ENCODE data around the gene MCAT.
"Not testable (repeated sequence)": the region's sequence is repeated elsewhere in the genome, so short reads cannot be mapped to it uniquely, and the experiment has no call there.

MCAT gene

DNA sequence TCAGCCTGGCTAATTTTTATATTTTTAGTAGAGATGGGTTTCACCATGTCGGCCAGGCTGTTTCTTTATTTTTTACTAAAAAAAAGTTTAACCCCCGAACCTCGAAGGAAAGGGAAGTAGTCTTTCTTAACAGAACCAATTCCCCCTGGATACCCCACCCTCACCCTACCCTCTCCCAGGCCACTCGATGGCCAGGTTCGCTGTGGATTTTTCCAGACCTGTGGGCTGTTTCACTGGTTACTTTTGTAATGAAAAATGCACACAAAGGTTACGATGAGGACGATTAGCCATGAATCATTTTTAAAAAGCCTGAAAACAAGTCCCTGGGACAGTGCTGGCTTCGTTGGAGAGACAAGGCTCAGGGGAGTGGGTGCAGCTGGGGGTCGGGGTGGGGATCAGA lies 10.7 kb upstream of the MCAT start:
- no peak for DNase-seq (ENCODE audit: low read depth, low spot score)

DNA sequence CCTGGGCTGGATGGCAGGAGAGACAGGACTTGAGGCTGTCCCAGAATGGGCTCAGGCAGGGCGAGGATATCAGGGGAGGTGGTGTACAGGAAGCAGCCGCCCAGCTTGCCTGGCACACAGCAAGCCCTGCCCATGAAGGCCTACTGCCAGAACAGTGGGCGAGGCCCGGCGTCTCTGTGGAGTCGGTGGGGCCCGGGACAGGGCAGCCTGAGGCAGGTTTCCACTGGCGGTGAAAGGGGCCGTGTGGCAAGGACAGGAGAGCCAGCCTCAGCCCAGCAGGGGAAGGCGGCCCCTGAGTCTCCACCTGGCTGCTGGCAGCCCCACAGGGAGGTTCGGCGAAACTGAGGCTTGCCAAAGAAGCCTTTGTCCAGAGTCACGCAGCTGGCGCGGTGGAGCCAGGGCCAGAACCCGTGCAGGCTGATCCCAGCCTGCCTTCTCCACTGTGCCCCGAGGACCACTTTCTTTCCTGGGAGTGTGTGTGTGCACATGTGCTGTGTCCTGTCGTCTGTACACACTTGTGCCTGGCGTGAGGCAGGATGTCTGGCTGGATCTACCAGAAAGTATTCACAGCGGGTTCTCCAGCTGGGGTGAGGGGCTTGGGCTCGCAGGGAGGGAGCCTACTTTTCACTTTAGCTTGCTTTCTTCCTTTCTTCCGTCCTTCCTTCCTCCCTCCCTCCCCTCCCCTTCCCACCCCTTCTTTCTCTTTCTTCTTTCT lies 9.3 kb upstream of the MCAT start:
- no peak for DNase-seq (ENCODE audit: low read depth, low spot score)

DNA sequence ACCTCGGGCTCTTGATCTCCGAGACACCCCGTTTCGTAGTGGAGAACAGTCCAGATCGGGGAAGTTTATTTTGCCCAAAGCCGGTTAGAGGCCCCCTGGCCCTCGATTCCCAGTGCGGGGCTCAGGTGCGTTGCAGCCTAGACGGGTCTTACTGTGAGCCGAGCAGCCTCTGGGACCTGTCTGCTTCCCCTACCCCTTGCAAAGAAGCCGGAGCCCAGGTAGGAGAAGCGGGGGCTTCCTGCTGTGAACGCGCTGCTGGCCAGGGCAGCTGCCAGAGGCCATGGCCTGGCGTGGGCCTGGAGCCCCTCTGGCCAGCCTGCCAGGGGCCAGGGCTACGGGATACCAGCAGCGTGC lies 8.8 kb upstream of the MCAT start:
- DNase-seq (ENCODE audit: low read depth, low spot score), result no peak

DNA sequence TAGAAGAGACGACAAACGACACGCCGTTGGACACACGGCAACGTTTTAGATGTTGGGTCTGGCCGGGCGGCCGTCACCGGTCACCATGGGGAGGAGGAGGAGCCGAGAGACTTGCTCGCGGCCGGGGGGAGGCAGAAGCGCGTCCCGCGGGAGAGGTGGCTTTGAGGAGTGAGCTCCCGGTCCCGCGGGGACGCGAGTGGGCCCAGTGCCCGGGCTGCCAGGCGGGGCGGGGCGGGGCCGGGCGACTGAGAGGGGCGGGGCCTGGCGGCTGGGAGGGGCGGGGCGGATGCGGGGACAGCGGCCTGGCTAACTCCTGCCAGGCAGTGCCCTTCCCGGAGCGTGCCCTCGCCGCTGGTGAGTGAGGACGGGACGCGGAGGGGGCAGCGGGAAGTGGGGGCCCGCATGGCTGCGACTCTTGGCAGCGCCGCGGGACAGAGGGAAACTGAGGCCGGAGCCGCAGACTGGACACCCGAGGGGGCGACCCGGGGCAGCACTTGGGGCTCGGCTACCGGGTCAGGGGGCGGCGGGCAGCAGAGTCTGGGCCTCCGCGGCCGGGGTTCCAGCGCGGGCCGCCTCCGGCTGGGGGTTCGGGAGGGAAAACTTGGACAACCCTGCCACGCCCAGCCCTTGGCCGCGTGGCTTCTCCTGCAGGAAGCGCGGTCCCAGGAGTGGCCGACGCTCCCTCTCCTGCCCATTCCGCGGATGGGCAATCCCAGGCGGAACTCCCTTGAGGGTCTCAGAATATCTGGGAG lies 8.2 kb upstream of the MCAT start, which contains the start of gene TSPO:
TSS of gene TSPO (plus strand) at position 309 of the 752 bp plus-strand sequence. CDS start 7,680 bp downstream, outside the sequence.
- DNase-seq (ENCODE audit: low read depth, low spot score), result no peak

DNA sequence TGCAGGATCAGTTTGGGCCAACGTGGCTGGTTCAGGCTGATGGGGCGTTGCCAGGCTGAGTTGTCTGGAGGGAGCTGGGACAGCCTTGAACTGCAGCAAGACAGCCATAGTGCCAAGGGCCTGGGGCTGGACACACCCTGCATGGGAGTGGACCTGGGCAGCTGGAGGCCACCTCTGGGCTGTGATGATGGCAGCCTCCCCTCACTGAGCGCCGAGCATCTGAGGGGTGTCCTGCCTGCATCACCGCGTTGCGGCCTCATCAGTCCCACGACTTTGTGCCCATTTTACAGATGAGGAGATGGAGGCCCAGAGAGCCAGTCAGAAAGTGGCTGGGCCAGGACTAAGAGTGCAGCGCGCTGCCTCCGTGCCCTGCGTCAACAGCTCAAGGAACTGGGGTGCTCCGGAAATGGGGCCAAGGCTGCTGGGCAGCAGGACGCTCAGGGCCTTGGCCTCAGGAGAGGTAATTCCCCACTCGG lies 7.6 kb upstream of the MCAT start:
- DNase-seq (ENCODE audit: low read depth, low spot score), result no peak

DNA sequence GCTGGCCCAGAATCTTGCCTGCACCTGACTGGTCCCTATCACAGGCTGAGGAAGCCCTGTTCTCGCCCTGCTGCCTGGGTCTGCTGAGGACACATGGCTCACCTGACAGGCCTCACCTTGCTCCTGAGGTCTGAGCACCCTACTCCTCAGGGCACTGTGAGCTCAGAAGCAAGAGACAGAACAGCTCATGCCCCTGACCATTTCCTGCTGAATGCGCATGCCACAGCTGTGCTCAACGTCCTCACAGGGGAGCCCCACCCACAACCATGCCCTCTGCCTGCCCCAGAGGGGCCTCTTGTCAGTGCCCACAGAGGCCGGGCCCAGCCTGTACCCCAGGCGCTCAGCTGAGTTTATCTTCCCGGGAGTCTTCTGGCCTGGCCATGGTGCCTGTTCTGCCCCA lies 5.4 kb upstream of the MCAT start:
- DNase-seq (ENCODE audit: low read depth, low spot score), result no peak

DNA sequence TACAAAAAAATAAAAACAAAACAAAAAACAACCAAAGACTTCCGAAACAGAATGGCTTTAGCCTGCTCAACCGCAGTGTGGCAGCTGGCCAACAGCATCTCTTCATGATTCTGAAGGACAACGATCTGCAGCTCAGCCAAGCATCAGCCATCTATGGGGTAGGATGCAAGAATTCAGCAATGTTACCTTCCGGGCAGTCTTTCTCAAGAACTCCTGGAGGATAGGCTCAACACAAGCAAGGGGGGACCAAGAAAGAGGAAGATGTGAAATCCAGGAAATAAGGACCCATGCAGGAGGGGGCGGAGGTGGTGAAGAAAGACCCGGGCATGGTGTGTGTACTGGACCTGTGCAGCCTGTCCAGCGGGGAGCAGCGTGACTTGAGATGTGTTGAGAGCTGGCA lies 4.6 kb upstream of the MCAT start:
- no peak for DNase-seq (ENCODE audit: low read depth, low spot score)

DNA sequence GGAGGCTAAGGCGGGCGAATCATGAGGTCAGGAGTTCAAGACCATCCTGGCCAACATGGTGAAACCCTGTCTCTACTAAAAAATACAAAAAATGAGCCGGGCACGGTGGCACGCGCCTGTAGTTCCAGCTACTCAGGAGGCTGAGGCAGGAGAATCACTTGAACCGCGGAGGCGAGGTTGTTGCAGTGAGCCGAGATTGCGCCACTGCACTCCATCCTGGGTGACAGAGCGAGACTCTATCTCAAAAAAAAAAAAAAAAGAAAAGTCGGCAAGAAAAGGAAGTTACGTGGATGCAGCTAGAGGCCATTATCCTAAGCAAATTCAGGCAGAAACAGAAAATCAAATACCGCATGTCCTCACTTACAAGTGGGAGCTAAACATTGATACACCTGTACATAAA lies 3.1 kb upstream of the MCAT start:
- not testable (repeated sequence) for DNase-seq (ENCODE audit: low read depth, low spot score)

DNA sequence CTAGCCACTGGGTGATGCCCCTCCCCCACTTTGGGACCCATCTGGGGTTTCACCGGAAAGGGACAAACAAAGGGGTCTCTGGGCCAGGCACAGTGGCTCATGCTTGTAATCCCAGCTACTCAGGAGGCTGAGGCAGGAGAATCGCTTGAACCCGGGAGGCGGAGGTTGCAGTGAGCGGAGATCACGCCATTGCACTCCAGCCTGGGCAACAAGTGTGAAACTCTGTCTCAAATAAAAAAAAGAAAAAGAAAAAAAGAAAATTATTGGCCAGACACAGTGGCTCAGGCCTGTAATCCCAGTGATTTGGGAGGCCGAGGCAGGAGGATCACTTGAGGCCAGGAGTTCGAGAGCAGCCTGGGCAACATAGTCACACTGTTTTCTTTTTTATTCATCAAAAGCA lies 2.2 kb upstream of the MCAT start:
- not testable (repeated sequence) for DNase-seq (ENCODE audit: low read depth, low spot score)

DNA sequence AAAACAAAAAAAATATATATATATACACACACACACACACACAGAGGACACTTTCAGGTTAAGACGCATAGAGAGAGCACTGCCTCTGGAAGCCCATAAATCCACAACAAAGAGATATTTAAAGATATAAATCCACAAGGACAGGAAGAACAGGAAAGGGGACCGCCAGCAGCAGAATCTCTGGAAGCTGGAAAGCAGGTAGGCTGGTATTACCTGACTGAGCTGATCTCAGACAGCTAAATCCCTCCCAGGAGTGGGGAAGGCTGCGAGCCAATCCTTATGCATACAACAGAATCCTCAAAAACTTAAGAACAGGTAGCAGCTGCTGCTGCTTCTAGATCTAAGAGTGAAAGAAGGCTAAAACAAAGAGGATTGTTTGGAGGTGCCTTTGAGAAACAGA lies 1.8 kb upstream of the MCAT start:
- DNase-seq (ENCODE audit: low read depth, low spot score), result no peak

DNA sequence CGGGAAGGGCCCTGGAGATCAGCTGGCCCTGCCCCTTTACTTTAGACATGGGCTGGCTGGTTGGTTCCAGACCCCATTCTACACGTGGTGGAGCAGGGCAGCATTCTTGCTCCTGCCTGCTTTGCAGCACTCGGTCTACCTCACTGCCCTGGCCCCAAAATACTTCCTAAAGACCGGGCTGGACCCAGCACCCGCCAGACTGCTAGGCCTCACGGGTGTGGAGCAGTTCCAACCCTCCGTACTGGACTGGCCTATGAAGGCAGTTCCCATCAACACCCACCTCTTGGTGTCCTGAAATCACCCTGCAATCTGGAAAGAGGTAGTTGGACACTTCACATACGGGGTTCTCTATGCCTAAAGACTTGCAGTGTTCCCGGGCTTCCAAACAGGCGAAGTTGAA lies 6.4 kb downstream of the MCAT start:
- DNase-seq (ENCODE audit: low read depth, low spot score), result no peak

DNA sequence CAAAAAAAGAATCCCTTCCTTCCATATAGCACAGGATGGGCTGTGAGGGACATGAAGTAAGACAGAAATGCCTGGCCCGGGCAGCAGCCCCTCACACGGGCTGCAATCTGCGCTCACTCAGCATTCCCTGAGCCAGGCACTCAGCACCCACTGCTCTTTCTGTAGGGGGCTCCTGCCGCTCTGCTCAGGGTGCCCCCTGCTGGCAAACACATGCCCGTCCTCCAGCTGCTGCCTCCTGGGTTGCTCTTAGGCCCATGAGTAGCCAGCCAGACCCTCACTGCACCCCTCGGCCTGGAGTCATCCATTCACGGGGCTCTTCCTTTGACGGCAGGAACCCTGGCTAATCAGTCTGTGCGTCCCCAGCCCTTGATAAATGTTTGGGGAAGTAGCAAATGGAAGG lies 6.9 kb downstream of the MCAT start:
- DNase-seq (ENCODE audit: low read depth, low spot score), result no peak

DNA sequence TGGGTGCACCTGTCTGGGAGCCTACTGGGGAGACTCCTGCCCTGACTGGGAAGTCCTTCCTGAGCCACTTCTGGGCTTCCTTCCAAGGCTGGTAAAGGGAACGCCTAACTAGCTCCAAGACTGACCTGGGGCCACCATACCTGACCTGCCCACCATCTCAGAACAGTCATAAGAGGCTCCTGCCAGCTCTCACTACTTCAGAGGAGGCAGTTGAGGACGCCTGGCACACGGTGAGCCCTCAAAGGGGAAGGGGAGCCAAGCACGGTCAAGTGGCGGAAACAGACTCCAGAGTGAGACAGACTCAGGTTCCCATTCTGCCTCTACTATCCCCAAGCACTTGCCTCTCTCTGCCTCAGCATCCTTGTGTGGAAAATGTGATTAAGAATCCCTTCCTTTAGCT lies 7.6 kb downstream of the MCAT start:
- no peak for DNase-seq (ENCODE audit: low read depth, low spot score)

DNA sequence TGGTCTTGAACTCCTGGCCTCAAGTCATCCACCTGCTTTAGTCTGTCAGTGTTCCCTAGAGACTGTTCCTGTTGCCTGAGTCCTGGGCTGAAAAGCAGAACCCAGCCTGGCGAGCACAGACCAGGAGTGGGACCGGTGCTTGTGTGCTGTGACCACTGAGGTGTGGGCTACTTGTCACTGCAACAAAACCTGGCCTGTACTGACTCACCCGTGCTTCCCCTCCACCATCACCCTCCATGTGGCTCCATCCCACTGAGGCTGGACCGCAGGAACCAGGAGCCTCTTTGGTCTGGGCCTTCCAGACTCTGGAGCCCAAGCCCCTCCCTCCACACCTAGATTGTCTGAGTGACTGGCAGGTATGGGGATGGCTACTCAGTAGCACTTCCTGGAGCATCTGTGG lies 8.6 kb downstream of the MCAT start:
- no peak for DNase-seq (ENCODE audit: low read depth, low spot score)

DNA sequence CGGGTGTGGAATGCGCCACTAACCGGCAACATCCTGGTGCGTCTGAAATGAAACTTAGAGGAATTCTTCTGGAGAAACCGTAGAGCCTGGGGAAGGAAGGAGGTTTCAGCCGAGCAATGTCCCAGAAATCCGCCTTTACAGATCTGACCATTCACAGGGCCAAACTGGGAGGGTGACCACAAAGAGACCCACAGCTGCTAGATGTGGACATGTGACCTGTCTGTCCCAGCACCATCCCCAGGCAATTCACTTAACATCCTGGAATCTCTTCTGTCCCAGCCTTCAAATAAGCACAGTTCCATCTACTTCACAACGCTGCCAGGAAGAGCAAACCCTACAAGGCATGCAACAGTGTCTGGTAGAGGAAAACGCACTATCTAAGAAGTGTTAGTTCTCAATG lies 9.8 kb downstream of the MCAT start:
- DNase-seq (ENCODE audit: low read depth, low spot score), result no peak

DNA sequence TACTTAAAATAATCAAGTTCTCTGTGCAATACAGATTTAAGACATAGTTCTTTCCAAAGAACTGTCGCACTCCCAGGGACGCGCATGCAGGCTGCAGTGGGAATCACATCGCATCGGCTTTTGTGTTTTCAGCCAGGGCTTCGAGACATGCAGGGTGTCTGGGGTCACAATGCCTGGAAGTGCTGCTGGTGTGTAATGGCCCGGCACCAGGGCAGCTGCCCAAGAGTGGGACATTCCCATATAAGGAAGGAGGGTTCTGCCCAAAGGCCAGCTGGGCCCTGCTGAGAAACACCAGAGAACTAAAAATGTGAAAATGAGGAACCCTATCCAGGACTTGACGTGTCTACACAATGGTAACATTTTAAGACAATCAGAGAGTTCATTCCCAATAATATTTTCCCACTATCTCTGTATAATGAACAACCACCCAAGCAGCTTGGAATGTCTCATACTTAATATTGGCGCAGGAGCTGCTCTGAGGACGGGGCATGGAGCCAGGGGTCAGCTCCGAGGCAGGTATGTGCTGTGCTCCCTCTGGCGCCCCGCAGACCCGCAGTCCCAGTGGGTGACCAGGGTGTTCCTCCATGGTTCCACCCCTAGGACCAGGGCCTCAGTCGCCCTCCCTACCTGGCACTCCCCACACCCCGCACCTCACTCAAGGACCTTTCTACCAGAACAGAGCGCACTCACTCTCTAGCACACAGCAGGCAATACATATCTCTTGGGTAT lies 11.3 kb downstream of the MCAT start:
- DNase-seq (ENCODE audit: low read depth, low spot score), result no peak

DNA sequence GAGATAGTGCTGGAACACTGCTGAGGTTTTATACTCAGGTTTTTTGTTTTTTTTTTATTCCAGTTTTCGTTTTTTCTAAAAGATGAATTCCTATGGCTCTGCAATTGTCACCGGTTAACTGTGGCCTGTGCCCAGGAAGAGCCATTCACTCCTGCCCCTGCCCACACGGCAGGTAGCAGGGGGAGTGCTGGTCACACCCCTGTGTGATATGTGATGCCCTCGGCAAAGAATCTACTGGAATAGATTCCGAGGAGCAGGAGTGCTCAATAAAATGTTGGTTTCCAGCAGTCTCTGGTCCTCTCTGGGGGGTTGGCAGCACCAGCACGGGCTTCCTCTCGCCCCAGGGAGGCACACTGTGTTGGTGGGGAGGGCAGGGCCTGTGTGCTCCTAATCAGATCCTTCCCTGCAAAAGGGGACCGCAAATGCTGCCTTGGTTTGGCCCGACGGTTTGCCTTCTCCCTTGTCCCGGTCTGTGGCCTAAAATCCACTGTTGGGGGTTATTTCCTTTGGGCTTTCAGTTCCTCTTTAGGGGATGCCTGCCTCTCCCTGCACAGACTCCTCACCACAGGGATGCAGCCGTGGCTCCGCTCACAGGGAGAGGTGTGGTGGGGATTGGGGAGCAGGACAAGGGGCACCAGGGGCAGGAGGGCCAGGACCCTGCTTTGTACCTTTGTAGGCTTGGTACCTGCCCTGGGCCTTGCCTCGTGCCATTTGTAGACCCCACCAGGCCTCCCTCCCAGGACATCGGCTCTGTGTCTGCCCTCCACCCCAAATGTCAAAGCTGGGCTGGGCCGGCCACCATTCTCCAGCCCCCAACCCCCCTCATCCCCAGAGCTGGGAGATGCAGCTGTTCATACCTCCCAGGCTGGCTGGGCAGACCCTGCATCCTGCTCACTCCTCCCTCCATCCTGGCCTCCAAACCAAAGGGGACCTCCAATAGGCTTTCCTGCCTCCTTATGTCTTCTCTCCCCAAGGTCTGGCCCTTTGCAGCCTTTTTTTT lies 13.5 kb downstream of the MCAT start:
- DNase-seq (ENCODE audit: low read depth, low spot score), result no peak

DNA sequence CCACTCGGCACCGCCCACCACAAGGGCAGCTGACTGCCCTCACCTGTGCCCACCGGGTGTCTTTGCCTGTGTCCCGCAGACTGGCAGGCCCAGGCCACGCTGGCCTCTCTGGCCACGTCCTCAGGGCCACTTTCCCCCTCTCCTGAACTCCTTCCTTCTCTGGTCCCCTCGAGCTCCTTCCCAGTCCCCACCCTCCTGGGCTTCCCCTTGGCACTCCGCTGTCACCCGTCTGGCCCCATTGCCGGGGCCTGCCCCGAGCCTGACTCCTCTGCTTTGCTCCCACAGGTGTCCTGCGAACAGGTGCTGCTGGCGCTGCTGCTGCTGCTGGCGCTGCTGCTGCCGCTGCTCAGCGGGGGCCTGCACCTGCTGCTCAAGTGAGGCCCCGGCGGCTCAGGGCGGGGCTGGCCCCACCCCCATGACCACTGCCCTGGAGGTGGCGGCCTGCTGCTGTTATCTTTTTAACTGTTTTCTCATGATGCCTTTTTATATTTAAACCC lies 14.2 kb downstream of the MCAT start:
- DNase-seq (ENCODE audit: low read depth, low spot score), result no peak

DNA sequence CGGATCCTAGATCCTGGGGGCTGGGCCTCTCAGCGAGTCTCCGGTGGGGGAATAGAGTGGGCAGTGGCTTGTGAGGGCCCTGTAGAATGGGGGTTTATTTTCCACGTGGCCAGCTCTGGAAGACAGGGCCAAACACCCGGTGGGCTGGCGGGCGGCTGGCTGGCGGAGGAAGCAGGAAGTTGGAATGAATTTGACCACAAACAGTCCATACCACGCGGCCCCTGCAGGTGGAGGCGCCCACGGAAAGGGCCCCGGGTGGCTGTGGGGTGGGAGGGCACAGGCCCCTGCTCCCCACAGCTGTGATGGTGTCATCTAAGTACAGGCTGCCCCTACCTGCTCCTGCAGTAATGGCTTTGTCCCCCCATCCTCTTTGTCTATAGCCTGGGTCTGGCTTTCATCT lies 15.1 kb downstream of the MCAT start:
- no peak for DNase-seq (ENCODE audit: low read depth, low spot score)

DNA sequence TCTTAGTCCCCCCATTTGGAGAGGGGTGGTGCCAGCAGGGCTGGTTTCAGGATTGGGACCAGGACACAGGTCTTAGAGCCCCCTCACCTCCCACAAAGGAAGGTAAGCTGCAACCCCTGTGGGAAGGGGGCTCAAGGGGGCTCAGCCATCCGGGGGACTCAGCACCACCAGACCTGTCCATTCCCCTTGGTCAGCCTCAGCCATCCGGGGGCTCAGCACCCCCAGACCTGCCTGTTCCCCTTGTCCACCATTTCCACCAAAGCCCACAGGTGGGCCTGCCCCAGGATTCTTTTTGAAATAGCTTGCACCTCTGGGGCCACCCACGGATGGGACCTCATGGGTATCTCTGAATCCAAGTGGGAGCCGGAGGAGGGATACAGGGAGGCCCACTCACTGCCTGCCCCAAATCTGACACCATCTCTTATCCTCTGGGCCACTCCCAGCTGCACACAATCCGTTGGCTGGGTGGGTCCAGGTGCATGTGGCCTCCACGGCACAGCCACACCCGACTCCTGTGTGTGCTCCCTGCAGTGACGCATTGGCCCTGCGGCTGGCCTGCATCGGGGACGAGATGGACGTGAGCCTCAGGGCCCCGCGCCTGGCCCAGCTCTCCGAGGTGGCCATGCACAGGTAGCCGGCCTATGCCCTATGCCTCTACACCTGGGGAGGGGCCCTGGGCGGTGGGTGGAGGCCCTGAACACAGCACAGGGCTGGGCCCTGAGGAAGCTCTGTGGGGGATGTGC lies 15.9 kb downstream of the MCAT start:
- DNase-seq (ENCODE audit: low read depth, low spot score), result no peak
